Measurements from ENCODE around the gene PGM5. TPM values are rescaled to one million over a fixed set of nuclear protein-coding genes. Genes with fewer than 3 reads are reported as not detected.
"Not testable (repeated sequence)": the region's sequence is repeated elsewhere in the genome, so short reads cannot be mapped to it uniquely, and the experiment has no call there.

Gene PGM5
- total RNA-seq, 4 donors from 2014 or later = 573 to 742 (median 607) TPM

GRCh38 chr9:68389558-68389957 lies 33.1 kb downstream of the PGM5 start:
- H3K4me1 ChIP-seq; DNase-seq (ENCODE audit: extremely low spot score); H3K27me3 ChIP-seq; H3K9me3 ChIP-seq; intact Hi-C loops (cut with DNase I); H3K4me3 ChIP-seq: not testable (repeated sequence)
- WGBS = 72% methylated on average over 4 of the region's 4 CpGs
- Histone ChIP-seq H3K27ac (replicated peaks in 1 of 4) (peak overlapping the region in 2 of 4 donors; percentile 7 to 14), H3K36me3 (peaks cover 26 to 54% (median 35%) of the 10 kb centered on the region in 4 donors)

- H3K27ac ChIP-seq (replicated peaks in 1 of 4); H3K27me3 ChIP-seq; DNase-seq (ENCODE audit: extremely low spot score); H3K4me3 ChIP-seq; intact Hi-C loops (cut with DNase I); H3K4me1 ChIP-seq; H3K9me3 ChIP-seq: not testable (repeated sequence)
- WGBS = 100% methylated on average over 1 of the region's 1 CpG
- H3K36me3 ChIP-seq = peaks cover 26 to 54% (median 31%) of the 10 kb centered on the region in 4 donors
These were observed 34.3 kb downstream of the PGM5 start for GRCh38 chr9:68390737-68391136.

- intact Hi-C loops (cut with DNase I) = not testable (repeated sequence)
- peaks cover 10 to 30% (median 19%) of the 10 kb centered on the region in 4 donors for H3K36me3 ChIP-seq
These were observed 40.1 kb downstream of the PGM5 start for GRCh38 chr9:68396411-68397094.

GRCh38 chr9:68397095-68397423 lies 40.6 kb downstream of the PGM5 start:
- WGBS = 63% methylated on average over 2 of the region's 2 CpGs
- H3K27me3 ChIP-seq; DNase-seq (ENCODE audit: extremely low spot score); H3K9me3 ChIP-seq; intact Hi-C loops (cut with DNase I); H3K4me3 ChIP-seq: not testable (repeated sequence)
- Histone ChIP-seq H3K27ac (replicated peaks in 1 of 4) (peak overlapping the region in 2 of 4 donors; percentile 4), H3K36me3 (peaks cover 7 to 25% (median 15%) of the 10 kb centered on the region in 4 donors), H3K4me1 (peaks cover 0 to 11% (median 5%) of the 10 kb centered on the region in 4 donors)

More at GRCh38 chr9:68396411-68397094, 40.1 kb downstream of the PGM5 start:
- Histone ChIP-seq H3K27ac (replicated peaks in 1 of 4) (peak overlapping the region in 2 of 4 donors; percentile 4), H3K4me1 (peaks cover 0 to 11% (median 5%) of the 10 kb centered on the region in 4 donors)
- not testable (repeated sequence) for DNase-seq (ENCODE audit: extremely low spot score); H3K4me3 ChIP-seq; H3K27me3 ChIP-seq; H3K9me3 ChIP-seq
- WGBS = 73% methylated on average over 1 of the region's 1 CpG

- Histone ChIP-seq H3K36me3 (peaks cover 4 to 18% (median 10%) of the 10 kb centered on the region in 4 donors), H3K4me1 (peaks cover 0 to 11% (median 5%) of the 10 kb centered on the region in 4 donors)
- DNase-seq (ENCODE audit: extremely low spot score); H3K27ac ChIP-seq (replicated peaks in 1 of 4); intact Hi-C loops (cut with DNase I); H3K4me3 ChIP-seq; H3K9me3 ChIP-seq; H3K27me3 ChIP-seq: not testable (repeated sequence)
- WGBS = 33% methylated on average over 3 of the region's 3 CpGs
These were observed 41.4 kb downstream of the PGM5 start for GRCh38 chr9:68397796-68398195.

GRCh38 chr9:68398324-68398723 lies 41.9 kb downstream of the PGM5 start:
- intact Hi-C loops (cut with DNase I); DNase-seq (ENCODE audit: extremely low spot score); H3K4me3 ChIP-seq; H3K9me3 ChIP-seq; H3K27me3 ChIP-seq: not testable (repeated sequence)
- Histone ChIP-seq H3K36me3 (peaks cover under 1 to 13% (median 8%) of the 10 kb centered on the region in 4 donors), H3K27ac (replicated peaks in 1 of 4) (peak overlapping the region in 2 of 4 donors; percentile 11 to 28), H3K4me1 (peaks cover 0 to 14% (median 5%) of the 10 kb centered on the region in 4 donors)
- 67% methylated on average over 1 of the region's 1 CpG for WGBS

- intact Hi-C loops (cut with DNase I); H3K4me3 ChIP-seq; H3K27me3 ChIP-seq: not testable (repeated sequence)
These were observed 48.2 kb downstream of the PGM5 start for GRCh38 chr9:68404421-68405185.

GRCh38 chr9:68411865-68412264 lies 55.5 kb downstream of the PGM5 start:
- H3K27me3 ChIP-seq; H3K9me3 ChIP-seq; H3K4me3 ChIP-seq; DNase-seq (ENCODE audit: extremely low spot score); intact Hi-C loops (cut with DNase I): not testable (repeated sequence)
- H3K27ac ChIP-seq (replicated peaks in 1 of 4) = peak overlapping the region in 1 of 4 donors; percentile 53
- peaks cover 0 to 14% (median 7%) of the 10 kb centered on the region in 4 donors for H3K36me3 ChIP-seq
- H3K4me1 ChIP-seq = peaks cover 0 to 29% (median 15%) of the 10 kb centered on the region in 4 donors

More at GRCh38 chr9:68404421-68405185, 48.2 kb downstream of the PGM5 start:
- WGBS = 96% methylated on average over 2 of the region's 3 CpGs
- peak overlapping the region in 1 of 4 donors; percentile 23 for H3K27ac ChIP-seq (replicated peaks in 1 of 4)
- H3K4me1 ChIP-seq = peaks cover 0 to 13% (median 8%) of the 10 kb centered on the region in 4 donors
- peaks cover 0 to 26% (median 5%) of the 10 kb centered on the region in 4 donors for H3K36me3 ChIP-seq
- not testable (repeated sequence) for DNase-seq (ENCODE audit: extremely low spot score); H3K9me3 ChIP-seq

GRCh38 chr9:68412754-68413153 lies 56.3 kb downstream of the PGM5 start:
- Histone ChIP-seq H3K36me3 (peaks cover 0 to 13% (median 4%) of the 10 kb centered on the region in 4 donors), H3K4me1 (peaks cover 4 to 38% (median 24%) of the 10 kb centered on the region in 4 donors), H3K27ac (replicated peaks in 1 of 4) (peak overlapping the region in 3 of 4 donors; percentile 3 to 53 (median 39))
- intact Hi-C loops (cut with DNase I); H3K27me3 ChIP-seq; H3K9me3 ChIP-seq; H3K4me3 ChIP-seq; DNase-seq (ENCODE audit: extremely low spot score): not testable (repeated sequence)
- WGBS = 46% methylated on average over 2 of the region's 2 CpGs

- not testable (repeated sequence) for H3K36me3 ChIP-seq
These were observed 58.7 kb downstream of the PGM5 start for GRCh38 chr9:68415065-68415464.

More at GRCh38 chr9:68415065-68415464, 58.7 kb downstream of the PGM5 start:
- H3K4me3 ChIP-seq; DNase-seq (ENCODE audit: extremely low spot score); intact Hi-C loops (cut with DNase I); H3K9me3 ChIP-seq; H3K27me3 ChIP-seq: not testable (repeated sequence)
- peaks cover 25 to 61% (median 47%) of the 10 kb centered on the region in 4 donors for H3K4me1 ChIP-seq
- peak overlapping the region in 3 of 4 donors; percentile 27 to 53 (median 43) for H3K27ac ChIP-seq (replicated peaks in 1 of 4)
- WGBS = no CpG with 5 or more reads among the region's 1 CpG
